Measurements from ENCODE around the gene GRK7. TPM values are rescaled to one million over a fixed set of nuclear protein-coding genes. Genes with fewer than 3 reads are reported as not detected.

Gene GRK7, protein sequence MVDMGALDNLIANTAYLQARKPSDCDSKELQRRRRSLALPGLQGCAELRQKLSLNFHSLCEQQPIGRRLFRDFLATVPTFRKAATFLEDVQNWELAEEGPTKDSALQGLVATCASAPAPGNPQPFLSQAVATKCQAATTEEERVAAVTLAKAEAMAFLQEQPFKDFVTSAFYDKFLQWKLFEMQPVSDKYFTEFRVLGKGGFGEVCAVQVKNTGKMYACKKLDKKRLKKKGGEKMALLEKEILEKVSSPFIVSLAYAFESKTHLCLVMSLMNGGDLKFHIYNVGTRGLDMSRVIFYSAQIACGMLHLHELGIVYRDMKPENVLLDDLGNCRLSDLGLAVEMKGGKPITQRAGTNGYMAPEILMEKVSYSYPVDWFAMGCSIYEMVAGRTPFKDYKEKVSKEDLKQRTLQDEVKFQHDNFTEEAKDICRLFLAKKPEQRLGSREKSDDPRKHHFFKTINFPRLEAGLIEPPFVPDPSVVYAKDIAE (N-terminal part only)
- not detected in 2 replicates for total RNA-seq

DNA sequence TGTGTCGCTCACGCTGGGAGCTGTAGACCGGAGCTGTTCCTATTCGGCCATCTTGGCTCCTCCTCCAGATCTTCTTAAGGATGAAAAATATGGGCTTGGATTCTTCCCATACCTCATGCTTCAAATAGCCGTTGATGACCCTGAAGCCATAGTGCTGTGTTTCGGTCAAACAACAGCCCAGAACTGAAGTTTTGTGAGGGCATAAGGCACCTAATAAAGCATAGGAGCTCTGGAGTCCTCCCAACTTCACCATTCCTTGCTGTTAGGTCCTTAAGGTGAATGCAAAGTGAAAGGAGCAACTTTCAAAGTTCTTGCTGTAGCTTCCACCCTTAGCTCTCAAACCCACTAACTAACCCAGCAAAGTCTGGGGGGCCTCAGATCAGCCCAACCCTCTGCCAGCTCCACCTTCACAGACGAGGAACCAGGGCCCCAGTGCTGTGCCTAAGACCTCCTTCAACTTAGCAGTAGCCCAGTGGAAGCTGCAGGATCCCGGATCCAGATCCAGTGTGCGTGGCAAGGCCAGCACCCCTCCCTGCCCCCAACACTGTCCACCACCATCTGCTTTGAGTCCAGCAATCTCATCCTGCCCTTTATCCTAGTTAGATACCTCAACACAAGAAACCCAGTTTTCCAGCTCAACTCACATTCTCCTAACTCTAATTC is at the start of gene GRK7:
Gene GRK7 (plus strand): TSS at position 321 of the 663 bp plus-strand sequence. CDS start 14,877 bp downstream, outside the sequence.

DNA sequence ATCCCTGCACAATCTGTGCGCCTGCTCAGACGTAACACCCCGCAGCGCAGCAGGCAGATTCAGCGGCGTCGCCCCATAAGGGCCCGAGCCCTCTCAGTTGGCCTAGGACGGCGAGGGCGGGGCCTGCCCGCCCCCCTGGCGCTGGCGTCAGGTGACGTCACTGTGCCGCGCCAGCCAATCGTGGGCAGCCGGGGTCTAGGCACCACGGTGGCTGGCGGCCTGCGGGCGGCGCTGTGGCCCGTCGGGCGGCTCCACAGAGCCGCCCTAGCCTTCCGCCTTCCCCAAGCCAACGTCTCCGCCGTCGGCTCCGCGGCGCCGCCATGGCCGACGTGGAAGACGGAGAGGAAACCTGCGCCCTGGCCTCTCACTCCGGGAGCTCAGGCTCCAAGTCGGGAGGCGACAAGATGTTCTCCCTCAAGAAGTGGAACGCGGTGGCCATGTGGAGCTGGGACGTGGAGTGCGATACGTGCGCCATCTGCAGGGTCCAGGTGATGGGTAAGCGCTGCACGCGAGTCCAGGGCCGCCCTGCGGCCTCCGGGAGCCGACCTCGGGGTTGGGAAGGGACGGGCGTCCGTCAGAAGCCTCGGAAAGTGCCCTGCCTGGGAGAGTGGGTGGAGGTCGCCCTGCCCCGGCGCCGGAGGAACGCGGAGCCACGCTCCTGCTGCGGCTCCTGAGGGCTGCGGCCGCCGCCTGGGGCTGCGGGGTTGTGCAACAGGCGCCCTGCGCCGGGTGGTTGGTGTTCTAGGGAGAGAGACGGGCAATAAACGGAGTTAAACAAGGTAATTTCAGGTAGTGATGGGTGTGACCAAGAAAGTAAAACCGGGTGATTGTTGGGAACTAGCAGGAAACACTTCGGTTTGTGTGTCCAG is 25.0 kb upstream of the GRK7 start, which contains the start of gene RNF7:
Gene RNF7 (plus strand): TSS at position 277 of the 869 bp plus-strand sequence. CDS start 44 bp downstream, at position 321.

Other genes with a start within 250 kb of the GRK7 start
- gene RNF7, start 25.1 kb upstream of the GRK7 start, total RNA-seq: 32.9 and 38.0 TPM in 2 replicates
- gene ATP1B3, start 113.2 kb downstream of the GRK7 start, total RNA-seq: 18.2 and 30.6 TPM in 2 replicates

Data from bronchial smooth muscle cell (primary cell).